ENCODE results near the gene CABYR. TPM values are rescaled to one million over a fixed set of nuclear protein-coding genes. Genes with fewer than 3 reads are reported as not detected.
A peak's percentile ranks its signal among the peaks of the same experiment; 100 is the strongest.
"Not testable (repeated sequence)": the region's sequence is repeated elsewhere in the genome, so short reads cannot be mapped to it uniquely, and the experiment has no call there.

Gene CABYR
- total RNA-seq, 1 experiment from 2014 or later, result 0.52 TPM

- no peak for DNase-seq (ENCODE audit: low spot score)
These were observed 10.2 kb upstream of the CABYR start for GRCh38 chr18:24128700-24129099.

GRCh38 chr18:24130494-24130893 lies 8.4 kb upstream of the CABYR start:
- DNase-seq (ENCODE audit: low spot score), result no peak

GRCh38 chr18:24136967-24137373 lies 1.9 kb upstream of the CABYR start:
- peak; percentile 62 for DNase-seq (ENCODE audit: low spot score)

GRCh38 chr18:24138409-24138788 lies 463 bp upstream of the CABYR start:
- no peak for DNase-seq (ENCODE audit: low spot score)

GRCh38 chr18:24140697-24141096 lies 1.8 kb downstream of the CABYR start:
- DNase-seq (ENCODE audit: low spot score), result no peak

GRCh38 chr18:24142376-24142775 lies 3.5 kb downstream of the CABYR start:
- no peak for DNase-seq (ENCODE audit: low spot score)

GRCh38 chr18:24149591-24149990 lies 10.7 kb downstream of the CABYR start:
- not testable (repeated sequence) for DNase-seq (ENCODE audit: low spot score)

GRCh38 chr18:24153397-24153796 lies 14.5 kb downstream of the CABYR start:
- DNase-seq (ENCODE audit: low spot score), result no peak

GRCh38 chr18:24157855-24158254 lies 19.0 kb downstream of the CABYR start:
- no peak for DNase-seq (ENCODE audit: low spot score)

- no peak for DNase-seq (ENCODE audit: low spot score)
These were observed 21.2 kb downstream of the CABYR start for GRCh38 chr18:24160086-24160485.

GRCh38 chr18:24161304-24161703 lies 22.4 kb downstream of the CABYR start:
- DNase-seq (ENCODE audit: low spot score), result no peak

GRCh38 chr18:24168496-24168895 lies 29.6 kb downstream of the CABYR start:
- DNase-seq (ENCODE audit: low spot score), result no peak

- no peak for DNase-seq (ENCODE audit: low spot score)
These were observed 31.5 kb downstream of the CABYR start for GRCh38 chr18:24170360-24170759.

- no peak for DNase-seq (ENCODE audit: low spot score)
These were observed 35.1 kb downstream of the CABYR start for GRCh38 chr18:24173997-24174396.

GRCh38 chr18:24176727-24177416 lies 38.0 kb downstream of the CABYR start:
- DNase-seq (ENCODE audit: low spot score), result peak; percentile 21

GRCh38 chr18:24177499-24178133 lies 38.8 kb downstream of the CABYR start:
- no peak for DNase-seq (ENCODE audit: low spot score)

GRCh38 chr18:24180048-24180447 lies 41.2 kb downstream of the CABYR start:
- DNase-seq (ENCODE audit: low spot score), result no peak

GRCh38 chr18:24181806-24182205 lies 42.9 kb downstream of the CABYR start:
- DNase-seq (ENCODE audit: low spot score), result no peak

GRCh38 chr18:24185805-24186204 lies 46.9 kb downstream of the CABYR start:
- no peak for DNase-seq (ENCODE audit: low spot score)

- no peak for DNase-seq (ENCODE audit: low spot score)
These were observed 48.2 kb downstream of the CABYR start for GRCh38 chr18:24187049-24187448.

GRCh38 chr18:24187689-24188088 lies 48.8 kb downstream of the CABYR start:
- DNase-seq (ENCODE audit: low spot score), result no peak

- no peak for DNase-seq (ENCODE audit: low spot score)
These were observed 49.3 kb downstream of the CABYR start for GRCh38 chr18:24188120-24188519.

- DNase-seq (ENCODE audit: low spot score), result no peak
These were observed 50.2 kb downstream of the CABYR start for GRCh38 chr18:24189007-24189528.

Measured in H4 (cell line).